ENCODE results near the gene TSC2.
"Not testable (repeated sequence)": the region's sequence is repeated elsewhere in the genome, so short reads cannot be mapped to it uniquely, and the experiment has no call there.

- TF ChIP-seq, protein P1, sequence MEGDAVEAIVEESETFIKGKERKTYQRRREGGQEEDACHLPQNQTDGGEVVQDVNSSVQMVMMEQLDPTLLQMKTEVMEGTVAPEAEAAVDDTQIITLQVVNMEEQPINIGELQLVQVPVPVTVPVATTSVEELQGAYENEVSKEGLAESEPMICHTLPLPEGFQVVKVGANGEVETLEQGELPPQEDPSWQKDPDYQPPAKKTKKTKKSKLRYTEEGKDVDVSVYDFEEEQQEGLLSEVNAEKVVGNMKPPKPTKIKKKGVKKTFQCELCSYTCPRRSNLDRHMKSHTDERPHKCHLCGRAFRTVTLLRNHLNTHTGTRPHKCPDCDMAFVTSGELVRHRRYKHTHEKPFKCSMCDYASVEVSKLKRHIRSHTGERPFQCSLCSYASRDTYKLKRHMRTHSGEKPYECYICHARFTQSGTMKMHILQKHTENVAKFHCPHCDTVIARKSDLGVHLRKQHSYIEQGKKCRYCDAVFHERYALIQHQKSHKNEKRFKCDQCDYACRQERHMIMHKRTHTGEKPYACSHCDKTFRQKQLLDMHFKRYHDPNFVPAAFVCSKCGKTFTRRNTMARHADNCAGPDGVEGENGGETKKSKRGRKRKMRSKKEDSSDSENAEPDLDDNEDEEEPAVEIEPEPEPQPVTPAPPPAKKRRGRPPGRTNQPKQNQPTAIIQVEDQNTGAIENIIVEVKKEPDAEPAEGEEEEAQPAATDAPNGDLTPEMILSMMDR (IDR thresholded peaks at IDR 0.05) = not testable (repeated sequence)
- not testable (repeated sequence) for TF ChIP-seq POLR2A (IDR thresholded peaks at IDR 0.05)
Measured at GRCh38 chr16:2114885-2115590, 67.3 kb downstream of the TSC2 start.
